AG04450 (cell line): Measurements from ENCODE around the gene DOCK3. TPM values are rescaled to one million over a fixed set of nuclear protein-coding genes. Genes with fewer than 3 reads are reported as not detected.

ENCODE experiments used
- CTCF ChIA-PET: fragments of 300-600, 350-600 bp; formaldehyde crosslinking; extraction: SDS; loops from one replicate; lab custom pipeline; 2022; ENCODE audit warnings: antibody characterized with exemption, inconsistent platforms; lab: Charles Lee
- POLR2A ChIA-PET: fragments of 350-600 bp; formaldehyde crosslinking; extraction: SDS; loops from one replicate; lab custom pipeline; 2021; ENCODE audit warnings: antibody characterized with exemption, inconsistent platforms; lab: Yijun Ruan, JAX
- DNase-seq: peaks from one replicate; pipeline ENCODE4 v3.0.0-alpha.2; 2011; ENCODE audit warnings: low read depth, low spot score
- H3K27ac ChIP-seq: one replicate; pipeline ENCODE4 v1.5.1; 2012; ENCODE audit warnings: low read depth, low read length, control low read depth
- H3K27me3 ChIP-seq: one replicate; pipeline ENCODE4 v1.6.0; 2012; ENCODE audit warnings: low read length; ENCODE audit not compliant: control insufficient read depth, insufficient read depth
- H3K4me3 ChIP-seq: 2 replicates; pipeline ENCODE4 v1.5.1; 2011; ENCODE audit warnings: mild to moderate bottlenecking, low read depth, low read length, control low read depth
- H3K9me3 ChIP-seq: 2 replicates; pipeline ENCODE4 v1.5.1; 2012; ENCODE audit warnings: low read length; ENCODE audit not compliant: control insufficient read depth, insufficient read depth
- polyA plus RNA-seq: library from polyadenylated mRNA; depleted of rRNA; stranded (reverse); fragments of >200 nt; gene quantifications from 2 replicates; pipeline ENCODE4 v1.2.3, GENCODE V29; 2011
- TF ChIP-seq, protein P1 (sequence below): IDR thresholded peaks from 2 replicates; pipeline ENCODE4 v1.5.1; 2011; ENCODE audit warnings: low read depth, low read length, control low read depth, inconsistent platforms

The DOCK3 gene
- polyA plus RNA-seq, 1 experiment: 0.07 TPM

DNA sequence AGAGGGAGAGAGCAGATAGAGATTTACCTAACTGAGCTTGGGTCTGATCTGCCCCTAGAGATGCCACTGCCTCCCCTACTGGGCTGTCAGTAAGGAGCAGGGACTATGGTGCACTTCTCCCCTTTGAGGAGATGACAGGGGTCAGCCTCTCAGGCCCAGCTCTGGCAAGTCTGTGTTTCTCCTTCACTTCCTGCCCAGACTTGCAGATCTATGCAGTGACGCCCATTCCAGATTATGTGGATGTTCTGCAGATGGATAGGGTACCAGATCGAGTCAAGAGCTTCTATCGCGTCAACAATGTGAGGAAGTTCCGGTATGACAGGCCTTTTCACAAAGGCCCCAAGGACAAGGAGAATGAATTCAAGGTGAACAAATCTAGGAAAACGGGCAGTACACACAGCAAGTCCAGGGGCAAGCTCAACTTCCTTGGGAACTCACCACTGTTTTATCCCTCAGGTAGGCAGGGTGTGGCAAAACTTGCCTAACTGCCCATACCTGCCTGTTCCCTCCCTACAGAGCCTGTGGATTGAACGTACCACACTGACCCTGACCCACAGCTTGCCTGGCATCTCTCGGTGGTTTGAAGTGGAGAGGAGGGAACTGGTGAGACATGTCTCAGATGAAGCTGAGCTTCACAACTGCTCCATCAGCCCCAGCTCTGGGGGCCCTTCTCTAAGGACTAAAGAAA lies 681.3 kb downstream of the DOCK3 start:
- H3K27ac ChIP-seq: no peak overlapping the region
- no peak for DNase-seq
- peaks cover 3% of the 10 kb centered on the region for H3K27me3 ChIP-seq
- H3K9me3 ChIP-seq: no peaks in the 10 kb centered on the region
- CTCF ChIA-PET: interaction anchor here (1.4 kb wide), 1 partner anchor 256 kb away, joined by 5 read pairs; no protein-coding TSS in a partner anchor
- POLR2A ChIA-PET: no interaction called here
- no peak overlapping the region for H3K4me3 ChIP-seq
- TF ChIP-seq, protein P1, sequence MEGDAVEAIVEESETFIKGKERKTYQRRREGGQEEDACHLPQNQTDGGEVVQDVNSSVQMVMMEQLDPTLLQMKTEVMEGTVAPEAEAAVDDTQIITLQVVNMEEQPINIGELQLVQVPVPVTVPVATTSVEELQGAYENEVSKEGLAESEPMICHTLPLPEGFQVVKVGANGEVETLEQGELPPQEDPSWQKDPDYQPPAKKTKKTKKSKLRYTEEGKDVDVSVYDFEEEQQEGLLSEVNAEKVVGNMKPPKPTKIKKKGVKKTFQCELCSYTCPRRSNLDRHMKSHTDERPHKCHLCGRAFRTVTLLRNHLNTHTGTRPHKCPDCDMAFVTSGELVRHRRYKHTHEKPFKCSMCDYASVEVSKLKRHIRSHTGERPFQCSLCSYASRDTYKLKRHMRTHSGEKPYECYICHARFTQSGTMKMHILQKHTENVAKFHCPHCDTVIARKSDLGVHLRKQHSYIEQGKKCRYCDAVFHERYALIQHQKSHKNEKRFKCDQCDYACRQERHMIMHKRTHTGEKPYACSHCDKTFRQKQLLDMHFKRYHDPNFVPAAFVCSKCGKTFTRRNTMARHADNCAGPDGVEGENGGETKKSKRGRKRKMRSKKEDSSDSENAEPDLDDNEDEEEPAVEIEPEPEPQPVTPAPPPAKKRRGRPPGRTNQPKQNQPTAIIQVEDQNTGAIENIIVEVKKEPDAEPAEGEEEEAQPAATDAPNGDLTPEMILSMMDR: no peak

GRCh38 chr3:51357856-51358255 lies 683.1 kb downstream of the DOCK3 start:
- no peak for DNase-seq
- ChIA-PET POLR2A (no interaction called here), CTCF (interaction anchor here (3.4 kb wide), 1 partner anchor 14 kb away, joined by 15 read pairs; no protein-coding TSS in a partner anchor)
- H3K9me3 ChIP-seq: no peaks in the 10 kb centered on the region
- H3K27me3 ChIP-seq: peaks cover 6% of the 10 kb centered on the region
- no peak overlapping the region for H3K4me3 ChIP-seq
- TF ChIP-seq, protein P1: no peak
- no peak overlapping the region for H3K27ac ChIP-seq

DNA sequence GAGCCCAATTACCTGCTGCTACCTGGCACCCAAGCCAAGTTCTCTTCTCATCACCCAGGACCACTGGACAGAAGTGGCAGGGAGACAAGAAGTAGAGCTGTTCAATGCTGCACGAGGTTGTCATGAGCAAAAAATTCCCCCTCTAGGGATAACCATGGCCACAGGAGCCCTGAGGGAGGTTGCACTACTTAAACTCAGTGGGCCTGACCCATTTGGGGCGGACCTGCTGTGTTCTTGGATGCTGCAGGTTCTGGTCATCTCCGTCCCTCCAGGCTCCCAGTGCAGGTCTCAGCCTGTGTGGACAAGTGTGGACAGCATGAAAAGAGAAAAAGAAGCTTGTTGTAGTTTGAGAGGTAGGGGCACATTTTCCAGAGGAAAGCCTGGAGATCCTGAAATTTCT lies 684.3 kb downstream of the DOCK3 start:
- CTCF ChIA-PET: interaction anchor here (1.3 to 3.4 kb wide), 2 partner anchors 13 to 30 kb away, joined by 5 to 15 read pairs; no protein-coding TSS in a partner anchor
- Histone ChIP-seq H3K27me3 (peaks cover 6% of the 10 kb centered on the region), H3K9me3 (no peaks in the 10 kb centered on the region), H3K27ac (no peak overlapping the region), H3K4me3 (no peak overlapping the region)
- POLR2A ChIA-PET: no interaction called here
- DNase-seq: no peak
- TF ChIP-seq, protein P1: no peak

GRCh38 chr3:51360806-51361205 lies 686.1 kb downstream of the DOCK3 start:
- no peak overlapping the region for H3K4me3 ChIP-seq
- ChIA-PET CTCF (interaction anchor here (2.8 to 3.4 kb wide), 2 partner anchors 11 to 261 kb away, joined by 14 to 15 read pairs; no protein-coding TSS in a partner anchor), POLR2A (interaction anchor here (0.7 kb wide), 1 partner anchor 88 kb away, joined by 7 read pairs; no protein-coding TSS in a partner anchor)
- TF ChIP-seq, protein P1: no peak
- no peak for DNase-seq
- no peaks in the 10 kb centered on the region for H3K9me3 ChIP-seq
- H3K27ac ChIP-seq: no peak overlapping the region
- H3K27me3 ChIP-seq: peaks cover 6% of the 10 kb centered on the region

- DNase-seq: no peak
- ChIA-PET POLR2A (no interaction called here), CTCF (interaction anchor here (2.8 kb wide), 1 partner anchor 262 kb away, joined by 14 read pairs; no protein-coding TSS in a partner anchor)
- Histone ChIP-seq H3K9me3 (no peaks in the 10 kb centered on the region), H3K4me3 (no peak overlapping the region), H3K27me3 (peaks cover 6% of the 10 kb centered on the region), H3K27ac (no peak overlapping the region)
- TF ChIP-seq, protein P1: no peak
Measured at GRCh38 chr3:51361746-51362145, 687.0 kb downstream of the DOCK3 start.
